HepG2 (cell line): ENCODE data around the gene RNPEPL1. TPM values are rescaled to one million over a fixed set of nuclear protein-coding genes. Genes with fewer than 3 reads are reported as not detected.

Experiments
- ATAC-seq: fragments of 200-7000 bp; cut with Tn5 transposase; 3 replicates; pipeline ENCODE4 v1.9.1; 2020; ENCODE audit warnings: mild to moderate bottlenecking, moderate library complexity
- BruUV-seq: library from RNA; stranded (reverse); fragments of 400-500 nt; replicated peaks from 2 replicates; lab custom pipeline; 2021; lab: Mats Ljungman, UMichigan
- CTCF ChIA-PET: fragments of 300-600 bp; formaldehyde crosslinking; extraction: SDS; loops from one replicate; lab custom pipeline; 2021; ENCODE audit warnings: low total read pairs, inconsistent platforms, low intra/inter-chr PET ratio; lab: Yijun Ruan, JAX
- POLR2A ChIA-PET: fragments of 350-600 bp; sonication (Branson Sonifier 250); formaldehyde crosslinking; loops from one replicate; lab custom pipeline; 2020; ENCODE audit warnings: antibody characterized with exemption, inconsistent platforms; lab: Yijun Ruan, JAX
- DNase-seq: peaks from one replicate; pipeline ENCODE4 v3.0.0-alpha.2; 2015; ENCODE audit warnings: low spot score
- FAIRE-seq: peaks from 3 replicates; lab custom pipeline; 2011; peaks lifted over from hg19 to GRCh38; lab: Jason Lieb, UNC
- H2AFZ ChIP-seq: one replicate; pipeline ENCODE4 v1.6.1; 2011; ENCODE audit warnings: low read length, inconsistent platforms
- H3K27ac ChIP-seq: fragments of 300-600 bp; 3 replicates; pipeline ENCODE4 v1.8.0; 2011; ENCODE audit warnings: mixed run types, mild to moderate bottlenecking, mixed read lengths, low read length, inconsistent platforms; ENCODE audit not compliant: insufficient read depth; ENCODE audit errors: extremely low read length
- H3K27me3 ChIP-seq, 2 experiments: fragments of 200-600 bp in 1 of 2; 2 replicates in 1 of 2; 3 replicates in 1 of 2; pipeline versions ENCODE4 v1.6.0 to v1.8.0; 2011; ENCODE audit warnings: low read length in 2 of 2, mild to moderate bottlenecking in 2 of 2, moderate library complexity in 2 of 2, inconsistent platforms in 1 of 2; ENCODE audit not compliant: insufficient read depth in 2 of 2, control insufficient read depth in 1 of 2
- H3K36me3 ChIP-seq, 2 experiments: fragments of 200-600 bp in 1 of 2; replicated peaks in 1 of 2; 2 replicates in 1 of 2; 3 replicates in 1 of 2; pipeline versions ENCODE4 v1.5.1 to v1.8.0; 2011; ENCODE audit warnings: low read length in 2 of 2, inconsistent platforms in 1 of 2; ENCODE audit not compliant: insufficient read depth in 2 of 2, control insufficient read depth in 1 of 2
- H3K4me1 ChIP-seq: 2 replicates; pipeline ENCODE4 v1.5.1; 2012; ENCODE audit warnings: low read length, inconsistent platforms; ENCODE audit not compliant: insufficient read depth
- H3K4me2 ChIP-seq: 2 replicates; pipeline ENCODE4 v1.6.0; 2011; ENCODE audit warnings: low read depth, low read length, inconsistent platforms
- H3K4me3 ChIP-seq, 3 experiments: fragments of 200-600 bp in 1 of 3; sonication (generic), shearing (Covaris generic) in 1 of 3; replicated peaks in 1 of 3; 2 replicates each; pipeline ENCODE4 v1.5.1; 2011 to 2016; ENCODE audit warnings: low read length in 3 of 3, inconsistent platforms in 2 of 3, low read depth in 2 of 3, mild to moderate bottlenecking in 2 of 3, control low read depth in 1 of 3, mixed read lengths in 1 of 3; ENCODE audit not compliant: insufficient read depth in 1 of 3
- H3K79me2 ChIP-seq: one replicate; pipeline ENCODE4 v1.6.1; 2011; ENCODE audit warnings: low read length, inconsistent platforms; ENCODE audit not compliant: insufficient read depth
- H3K9ac ChIP-seq: 2 replicates; pipeline ENCODE4 v1.6.0; 2011; ENCODE audit warnings: mild to moderate bottlenecking, low read depth, low read length, inconsistent platforms; ENCODE audit not compliant: insufficient read depth
- H3K9me3 ChIP-seq: 2 replicates; pipeline ENCODE4 v1.5.1; 2012; ENCODE audit warnings: mild to moderate bottlenecking, low read length
- H4K20me1 ChIP-seq: 2 replicates; pipeline ENCODE4 v1.6.0; 2011; ENCODE audit warnings: inconsistent platforms, mild to moderate bottlenecking, low read length, moderate library complexity; ENCODE audit not compliant: insufficient read depth
- AGO2 ChIP-seq: fragments of 200-400 bp; formaldehyde crosslinking; optimal IDR thresholded peaks from 2 replicates; pipeline ENCODE3; 2017; ENCODE audit warnings: mild to moderate bottlenecking, low read depth, low read length, moderate library complexity
- DNMT1 ChIP-seq: sonication (generic); formaldehyde crosslinking; IDR thresholded peaks from 2 replicates; pipeline ENCODE4 v1.5.1; 2020; ENCODE audit warnings: mild to moderate bottlenecking, missing genetic modification reagents
- ETV5 ChIP-seq: IDR thresholded peaks from 2 replicates; pipeline ENCODE4 v1.6.1; 2018; ENCODE audit warnings: missing biosample characterization, missing genetic modification reagents, inconsistent platforms, borderline replicate concordance
- FOXM1 ChIP-seq: sonication (generic); formaldehyde crosslinking; IDR thresholded peaks from 2 replicates; pipeline ENCODE4 v1.5.0; 2020; ENCODE audit warnings: missing genetic modification reagents
- MATR3 ChIP-seq: sonication (generic); formaldehyde crosslinking; IDR thresholded peaks from 2 replicates; pipeline ENCODE4 v1.4.0; 2020; ENCODE audit warnings: missing genetic modification reagents
- NR2F2 ChIP-seq: IDR thresholded peaks from 2 replicates; pipeline ENCODE4 v1.6.1; 2012; ENCODE audit warnings: low read depth, inconsistent platforms, borderline replicate concordance
- STAG1 ChIP-seq: sonication (generic); formaldehyde crosslinking; IDR thresholded peaks from 2 replicates; pipeline ENCODE4 v1.4.0; 2020; ENCODE audit warnings: missing genetic modification reagents
- ZBTB38 ChIP-seq: sonication (generic); formaldehyde crosslinking; IDR thresholded peaks from 2 replicates; pipeline ENCODE4 v1.5.1; 2020; ENCODE audit warnings: mild to moderate bottlenecking, missing genetic modification reagents
- ZNF251 ChIP-seq: sonication (generic); formaldehyde crosslinking; IDR thresholded peaks from 2 replicates; pipeline ENCODE4 v1.9.0; 2021; ENCODE audit warnings: mild to moderate bottlenecking, missing genetic modification reagents
- WGBS: methylation state at CpG from one replicate; pipeline ENCODE4 v1.1.6; 2017; ENCODE audit warnings: low lambda C conversion rate; 5-methylcytosine and 5-hydroxymethylcytosine counted together
- in situ Hi-C: cut with HindIII; loops from 2 replicates; pipeline ENCODE4 v1.10.0; 2017; ENCODE audit warnings: low pct_unique_long_range_greater_than_20kb; ENCODE audit not compliant: extremely low pct_ligation_motif_present
- intact Hi-C: fragments of 100-400 bp; cut with micrococcal nuclease; formaldehyde crosslinking; loops from one replicate; pipeline ENCODE4 v1.10.0; 2022; ENCODE audit not compliant: unreplicated experiment
- polyA plus RNA-seq, 8 experiments: library from polyadenylated mRNA; depleted of rRNA in 3 of 8; stranded (reverse) in 7 of 8; unstranded in 1 of 8; fragments of >200 nt; fragmentation: Illumina TruSeq in 4 of 8; extraction: Trizol in 4 of 8; gene quantifications; 2 replicates each; pipeline versions ENCODE4 v1.2.1 to v1.2.3, GENCODE V29; 2011 to 2016; ENCODE audit warnings: low read depth in 4 of 8, missing spikeins in 1 of 8, mixed read lengths in 1 of 8; ENCODE audit not compliant: insufficient read depth in 1 of 8
- total RNA-seq, 5 experiments: library from RNA; depleted of rRNA; stranded (reverse); fragments of >200 nt; fragmentation: Illumina TruSeq; extraction: Trizol; gene quantifications; 2 replicates each; pipeline ENCODE4 v1.2.3, GENCODE V29; 2016; ENCODE audit warnings: low read depth in 1 of 5
- TF ChIP-seq, protein P1 (sequence below): sonication (generic); formaldehyde crosslinking; IDR thresholded peaks from 2 replicates; pipeline ENCODE4 v1.5.1; 2020; ENCODE audit warnings: mild to moderate bottlenecking, missing genetic modification reagents, moderate library complexity
- TF ChIP-seq, protein P2 (sequence below): sonication (generic); formaldehyde crosslinking; IDR thresholded peaks from 2 replicates; pipeline ENCODE4 v1.5.1; 2020; ENCODE audit warnings: mild to moderate bottlenecking, missing genetic modification reagents, borderline replicate concordance
- TF ChIP-seq, protein P3 (sequence below), 2 experiments: sonication (generic) in 1 of 2; formaldehyde crosslinking in 1 of 2; IDR thresholded peaks; 2 replicates each; pipeline versions ENCODE4 v1.5.1 to v1.6.1; 2011 to 2020; ENCODE audit warnings: borderline replicate concordance in 1 of 2, low read depth in 1 of 2, low read length in 1 of 2, mild to moderate bottlenecking in 1 of 2, missing genetic modification reagents in 1 of 2, moderate library complexity in 1 of 2
- TF ChIP-seq, protein P4 (sequence below): sonication (generic); formaldehyde crosslinking; IDR thresholded peaks from 2 replicates; pipeline ENCODE4 v1.5.0; 2020; ENCODE audit warnings: mild to moderate bottlenecking, missing genetic modification reagents, moderate library complexity

Gene RNPEPL1
- total and polyA plus RNA-seq, 2 of the 13 experiments (the other 11 are each of a cell fraction or from before 2014, with no cell fraction given): 13.0 to 18.0 TPM

DNA sequence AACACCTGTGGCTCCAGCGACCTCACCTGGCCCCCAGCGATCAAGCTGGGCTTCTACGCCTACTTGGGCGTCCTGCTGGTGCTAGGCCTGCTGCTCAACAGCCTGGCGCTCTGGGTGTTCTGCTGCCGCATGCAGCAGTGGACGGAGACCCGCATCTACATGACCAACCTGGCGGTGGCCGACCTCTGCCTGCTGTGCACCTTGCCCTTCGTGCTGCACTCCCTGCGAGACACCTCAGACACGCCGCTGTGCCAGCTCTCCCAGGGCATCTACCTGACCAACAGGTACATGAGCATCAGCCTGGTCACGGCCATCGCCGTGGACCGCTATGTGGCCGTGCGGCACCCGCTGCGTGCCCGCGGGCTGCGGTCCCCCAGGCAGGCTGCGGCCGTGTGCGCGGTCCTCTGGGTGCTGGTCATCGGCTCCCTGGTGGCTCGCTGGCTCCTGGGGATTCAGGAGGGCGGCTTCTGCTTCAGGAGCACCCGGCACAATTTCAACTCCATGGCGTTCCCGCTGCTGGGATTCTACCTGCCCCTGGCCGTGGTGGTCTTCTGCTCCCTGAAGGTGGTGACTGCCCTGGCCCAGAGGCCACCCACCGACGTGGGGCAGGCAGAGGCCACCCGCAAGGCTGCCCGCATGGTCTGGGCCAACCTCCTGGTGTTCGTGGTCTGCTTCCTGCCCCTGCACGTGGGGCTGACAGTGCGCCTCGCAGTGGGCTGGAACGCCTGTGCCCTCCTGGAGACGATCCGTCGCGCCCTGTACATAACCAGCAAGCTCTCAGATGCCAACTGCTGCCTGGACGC is 61.9 kb downstream of the RNPEPL1 start:
- no peak overlapping the region for H3K27ac ChIP-seq
- ChIA-PET POLR2A (interaction anchor here (1.8 kb wide), 1 partner anchor 44 kb away, joined by 4 read pairs; the partner anchor contains the start of gene CAPN10), CTCF (no interaction called here)
- no peak for DNase-seq
- intact Hi-C loops (no loop called here), in situ Hi-C loops (no loop called here)
- peaks cover 39% of the 10 kb centered on the region for H3K4me1 ChIP-seq
- 85% methylated on average over 44 of the region's 50 CpGs for WGBS
- H3K27me3 ChIP-seq: no peaks in the 10 kb centered on the region
- H3K4me2 ChIP-seq: no peak overlapping the region
- H2AFZ ChIP-seq: no peak overlapping the region
- FAIRE-seq: no peak
- H3K79me2 ChIP-seq: no peaks in the 10 kb centered on the region
- no peaks in the 10 kb centered on the region; a peak in 2 of 5 replicates for H3K36me3 ChIP-seq
- H3K9me3 ChIP-seq: peaks cover 29% of the 10 kb centered on the region
- no peak overlapping the region for H3K9ac ChIP-seq
- H3K4me3 ChIP-seq: no peak overlapping the region
- ATAC-seq: no peak
- H4K20me1 ChIP-seq: no peaks in the 10 kb centered on the region
- no TSS peak for BruUV-seq
- TF ChIP-seq DNMT1 (CRISPR knock-in tag) (peak; percentile 58; the same call in 1 of the 2 replicates), ETV5 (no peak), STAG1 (CRISPR knock-in tag) (peak; percentile 53), MATR3 (CRISPR knock-in tag) (no peak), AGO2 (peak; percentile 29), NR2F2 (no peak), ZBTB38 (CRISPR knock-in tag) (0 out of 2 replicates have a peak, but pooled peaks have one; percentile 28), FOXM1 (CRISPR knock-in tag) (no peak), ZNF251 (CRISPR knock-in tag) (no peak)
- TF ChIP-seq, protein P1, sequence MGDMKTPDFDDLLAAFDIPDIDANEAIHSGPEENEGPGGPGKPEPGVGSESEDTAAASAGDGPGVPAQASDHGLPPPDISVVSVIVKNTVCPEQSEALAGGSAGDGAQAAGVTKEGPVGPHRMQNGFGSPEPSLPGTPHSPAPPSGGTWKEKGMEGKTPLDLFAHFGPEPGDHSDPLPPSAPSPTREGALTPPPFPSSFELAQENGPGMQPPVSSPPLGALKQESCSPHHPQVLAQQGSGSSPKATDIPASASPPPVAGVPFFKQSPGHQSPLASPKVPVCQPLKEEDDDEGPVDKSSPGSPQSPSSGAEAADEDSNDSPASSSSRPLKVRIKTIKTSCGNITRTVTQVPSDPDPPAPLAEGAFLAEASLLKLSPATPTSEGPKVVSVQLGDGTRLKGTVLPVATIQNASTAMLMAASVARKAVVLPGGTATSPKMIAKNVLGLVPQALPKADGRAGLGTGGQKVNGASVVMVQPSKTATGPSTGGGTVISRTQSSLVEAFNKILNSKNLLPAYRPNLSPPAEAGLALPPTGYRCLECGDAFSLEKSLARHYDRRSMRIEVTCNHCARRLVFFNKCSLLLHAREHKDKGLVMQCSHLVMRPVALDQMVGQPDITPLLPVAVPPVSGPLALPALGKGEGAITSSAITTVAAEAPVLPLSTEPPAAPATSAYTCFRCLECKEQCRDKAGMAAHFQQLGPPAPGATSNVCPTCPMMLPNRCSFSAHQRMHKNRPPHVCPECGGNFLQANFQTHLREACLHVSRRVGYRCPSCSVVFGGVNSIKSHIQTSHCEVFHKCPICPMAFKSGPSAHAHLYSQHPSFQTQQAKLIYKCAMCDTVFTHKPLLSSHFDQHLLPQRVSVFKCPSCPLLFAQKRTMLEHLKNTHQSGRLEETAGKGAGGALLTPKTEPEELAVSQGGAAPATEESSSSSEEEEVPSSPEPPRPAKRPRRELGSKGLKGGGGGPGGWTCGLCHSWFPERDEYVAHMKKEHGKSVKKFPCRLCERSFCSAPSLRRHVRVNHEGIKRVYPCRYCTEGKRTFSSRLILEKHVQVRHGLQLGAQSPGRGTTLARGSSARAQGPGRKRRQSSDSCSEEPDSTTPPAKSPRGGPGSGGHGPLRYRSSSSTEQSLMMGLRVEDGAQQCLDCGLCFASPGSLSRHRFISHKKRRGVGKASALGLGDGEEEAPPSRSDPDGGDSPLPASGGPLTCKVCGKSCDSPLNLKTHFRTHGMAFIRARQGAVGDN: 0 out of 2 replicates have a peak, but pooled peaks have one; percentile 13
- TF ChIP-seq, protein P2, sequence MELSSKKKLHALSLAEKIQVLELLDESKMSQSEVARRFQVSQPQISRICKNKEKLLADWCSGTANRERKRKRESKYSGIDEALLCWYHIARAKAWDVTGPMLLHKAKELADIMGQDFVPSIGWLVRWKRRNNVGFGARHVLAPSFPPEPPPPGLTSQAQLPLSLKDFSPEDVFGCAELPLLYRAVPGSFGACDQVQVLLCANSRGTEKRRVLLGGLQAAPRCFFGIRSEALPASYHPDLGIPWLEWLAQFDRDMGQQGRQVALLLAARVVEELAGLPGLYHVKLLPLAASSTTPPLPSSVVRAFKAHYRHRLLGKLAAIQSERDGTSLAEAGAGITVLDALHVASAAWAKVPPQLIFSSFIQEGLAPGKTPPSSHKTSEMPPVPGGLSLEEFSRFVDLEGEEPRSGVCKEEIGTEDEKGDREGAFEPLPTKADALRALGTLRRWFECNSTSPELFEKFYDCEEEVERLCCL (CRISPR knock-in tag): no peak
- TF ChIP-seq, protein P3, sequence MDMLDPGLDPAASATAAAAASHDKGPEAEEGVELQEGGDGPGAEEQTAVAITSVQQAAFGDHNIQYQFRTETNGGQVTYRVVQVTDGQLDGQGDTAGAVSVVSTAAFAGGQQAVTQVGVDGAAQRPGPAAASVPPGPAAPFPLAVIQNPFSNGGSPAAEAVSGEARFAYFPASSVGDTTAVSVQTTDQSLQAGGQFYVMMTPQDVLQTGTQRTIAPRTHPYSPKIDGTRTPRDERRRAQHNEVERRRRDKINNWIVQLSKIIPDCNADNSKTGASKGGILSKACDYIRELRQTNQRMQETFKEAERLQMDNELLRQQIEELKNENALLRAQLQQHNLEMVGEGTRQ (IDR thresholded peaks at IDR 0.05; ENCODE audit: low read depth, low read length): no peak
- TF ChIP-seq, protein P3 (CRISPR knock-in tag; IDR thresholded peaks at IDR 0.05; ENCODE audit: borderline replicate concordance): no peak
- TF ChIP-seq, protein P4, sequence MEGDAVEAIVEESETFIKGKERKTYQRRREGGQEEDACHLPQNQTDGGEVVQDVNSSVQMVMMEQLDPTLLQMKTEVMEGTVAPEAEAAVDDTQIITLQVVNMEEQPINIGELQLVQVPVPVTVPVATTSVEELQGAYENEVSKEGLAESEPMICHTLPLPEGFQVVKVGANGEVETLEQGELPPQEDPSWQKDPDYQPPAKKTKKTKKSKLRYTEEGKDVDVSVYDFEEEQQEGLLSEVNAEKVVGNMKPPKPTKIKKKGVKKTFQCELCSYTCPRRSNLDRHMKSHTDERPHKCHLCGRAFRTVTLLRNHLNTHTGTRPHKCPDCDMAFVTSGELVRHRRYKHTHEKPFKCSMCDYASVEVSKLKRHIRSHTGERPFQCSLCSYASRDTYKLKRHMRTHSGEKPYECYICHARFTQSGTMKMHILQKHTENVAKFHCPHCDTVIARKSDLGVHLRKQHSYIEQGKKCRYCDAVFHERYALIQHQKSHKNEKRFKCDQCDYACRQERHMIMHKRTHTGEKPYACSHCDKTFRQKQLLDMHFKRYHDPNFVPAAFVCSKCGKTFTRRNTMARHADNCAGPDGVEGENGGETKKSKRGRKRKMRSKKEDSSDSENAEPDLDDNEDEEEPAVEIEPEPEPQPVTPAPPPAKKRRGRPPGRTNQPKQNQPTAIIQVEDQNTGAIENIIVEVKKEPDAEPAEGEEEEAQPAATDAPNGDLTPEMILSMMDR (CRISPR knock-in tag): peak; percentile 60
